K562 (cell line): ENCODE data around the gene PAK1IP1. TPM values are rescaled to one million over a fixed set of nuclear protein-coding genes. Genes with fewer than 3 reads are reported as not detected.

Experiments
- ESRRA ChIP-seq: fragments of 450-650 bp; IDR thresholded peaks from 2 replicates; pipeline ENCODE4 v1.6.1; 2014; ENCODE audit warnings: low read depth, mild to moderate bottlenecking, moderate library complexity, borderline replicate concordance
- FOS ChIP-seq: IDR thresholded peaks from 3 replicates; pipeline ENCODE4 v1.6.1; 2011; ENCODE audit not compliant: insufficient read length; ENCODE audit errors: extremely low read depth
- MTA1 ChIP-seq: fragments of 450-650 bp; IDR thresholded peaks from 2 replicates; pipeline ENCODE4 v1.6.1; 2017; ENCODE audit warnings: borderline replicate concordance
- PRDM10 ChIP-seq: fragments of 450-650 bp; IDR thresholded peaks from 2 replicates; pipeline ENCODE4 v1.6.1; 2018; ENCODE audit not compliant: partially characterized antibody
- USF2 ChIP-seq: sonication (generic); formaldehyde crosslinking; IDR thresholded peaks from 2 replicates; pipeline ENCODE4 v1.5.0; 2020; ENCODE audit warnings: missing genetic modification reagents
- ZNF12 ChIP-seq: sonication (generic); formaldehyde crosslinking; IDR thresholded peaks from 2 replicates; pipeline ENCODE4 v1.4.0; 2020; ENCODE audit warnings: mild to moderate bottlenecking, missing genetic modification reagents
- polyA plus RNA-seq, 8 experiments: library from polyadenylated mRNA; depleted of rRNA in 4 of 8; stranded (reverse) in 5 of 8; unstranded in 3 of 8; fragments of >200 nt; fragmentation: Nextera tagmentation in 2 of 8; fragmentation: Illumina TruSeq in 1 of 8; extraction: Ambion mirVana in 2 of 8; extraction: Trizol in 1 of 8; gene quantifications; 2 replicates each; pipeline versions ENCODE4 v1.2.1 to v1.2.3, GENCODE V29; 2011 to 2014; ENCODE audit warnings: inconsistent platforms in 1 of 8, missing spikeins in 1 of 8
- total RNA-seq, 7 experiments: library from RNA; depleted of rRNA in 6 of 7; stranded (reverse); fragments of >200 nt in 6 of 7; fragmentation: Illumina TruSeq in 2 of 7; extraction: Trizol in 2 of 7; gene quantifications; 2 replicates each; pipeline versions ENCODE4 v1.2.1 to v1.2.3, GENCODE V29; 2011 to 2021; ENCODE audit warnings: low replicate concordance in 1 of 7
- TF ChIP-seq, protein P1 (sequence below), 2 experiments: fragments of 450-650 bp in 1 of 2; IDR thresholded peaks; 2 replicates each; pipeline ENCODE4 v1.6.1; 2011 to 2017; ENCODE audit warnings: low read depth in 2 of 2, antibody characterized with exemption in 1 of 2, borderline replicate concordance in 1 of 2, low read length in 1 of 2, mild to moderate bottlenecking in 1 of 2, mixed read lengths in 1 of 2; ENCODE audit not compliant: control insufficient read depth in 1 of 2

The PAK1IP1 gene
- total and polyA plus RNA-seq, 9 of the 15 experiments (the other 6 are each of a cell fraction or from before 2014, with no cell fraction given), result 50.0 to 200 (median 87.0) TPM

DNA sequence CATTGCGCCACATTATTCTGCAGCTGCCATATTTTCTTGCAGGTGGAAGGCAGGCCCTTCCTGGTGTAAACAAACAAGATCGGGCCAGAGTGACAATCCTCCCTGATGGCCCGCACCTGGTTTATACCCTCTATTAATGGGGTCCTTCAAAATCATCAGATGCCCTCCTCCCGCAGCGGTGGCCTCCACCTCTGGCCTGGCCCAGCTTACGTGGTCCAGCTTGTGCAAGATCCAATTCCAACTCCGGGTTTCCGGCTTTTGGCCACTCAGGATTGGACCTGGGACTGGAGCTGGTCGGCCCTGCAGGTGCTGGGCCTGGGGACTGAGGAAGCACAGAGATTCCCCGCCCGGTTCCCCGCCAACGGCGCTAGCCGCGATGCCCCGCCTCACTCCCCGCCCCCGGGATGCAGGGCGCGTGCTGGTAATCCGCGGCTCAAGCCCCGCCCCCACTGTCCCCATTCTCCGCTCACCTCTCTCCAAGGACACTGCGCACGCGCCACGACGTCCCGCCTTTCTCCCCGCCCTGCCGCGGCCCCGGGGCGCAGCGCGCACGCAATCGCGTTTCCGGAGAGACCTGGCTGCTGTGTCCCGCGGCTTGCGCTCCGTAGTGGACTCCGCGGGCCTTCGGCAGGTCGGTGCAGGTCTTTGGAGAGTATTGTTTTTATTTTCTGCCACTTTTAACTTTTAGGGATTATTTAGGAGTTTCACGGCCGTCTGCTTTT lies 52.6 kb downstream of the PAK1IP1 start, which contains the start of gene TMEM14B (continued):
- TF ChIP-seq USF2 (CRISPR knock-in tag) (peak; percentile 23; the same call in 1 of the 2 replicates), FOS (no peak), PRDM10 (no peak), ZNF12 (CRISPR knock-in tag) (peak; percentile 44; the same call in 1 of the 2 replicates), MTA1 (no peak), ESRRA (peak; percentile 76; the same call in 1 of the 2 replicates)
- TF ChIP-seq, protein P1, sequence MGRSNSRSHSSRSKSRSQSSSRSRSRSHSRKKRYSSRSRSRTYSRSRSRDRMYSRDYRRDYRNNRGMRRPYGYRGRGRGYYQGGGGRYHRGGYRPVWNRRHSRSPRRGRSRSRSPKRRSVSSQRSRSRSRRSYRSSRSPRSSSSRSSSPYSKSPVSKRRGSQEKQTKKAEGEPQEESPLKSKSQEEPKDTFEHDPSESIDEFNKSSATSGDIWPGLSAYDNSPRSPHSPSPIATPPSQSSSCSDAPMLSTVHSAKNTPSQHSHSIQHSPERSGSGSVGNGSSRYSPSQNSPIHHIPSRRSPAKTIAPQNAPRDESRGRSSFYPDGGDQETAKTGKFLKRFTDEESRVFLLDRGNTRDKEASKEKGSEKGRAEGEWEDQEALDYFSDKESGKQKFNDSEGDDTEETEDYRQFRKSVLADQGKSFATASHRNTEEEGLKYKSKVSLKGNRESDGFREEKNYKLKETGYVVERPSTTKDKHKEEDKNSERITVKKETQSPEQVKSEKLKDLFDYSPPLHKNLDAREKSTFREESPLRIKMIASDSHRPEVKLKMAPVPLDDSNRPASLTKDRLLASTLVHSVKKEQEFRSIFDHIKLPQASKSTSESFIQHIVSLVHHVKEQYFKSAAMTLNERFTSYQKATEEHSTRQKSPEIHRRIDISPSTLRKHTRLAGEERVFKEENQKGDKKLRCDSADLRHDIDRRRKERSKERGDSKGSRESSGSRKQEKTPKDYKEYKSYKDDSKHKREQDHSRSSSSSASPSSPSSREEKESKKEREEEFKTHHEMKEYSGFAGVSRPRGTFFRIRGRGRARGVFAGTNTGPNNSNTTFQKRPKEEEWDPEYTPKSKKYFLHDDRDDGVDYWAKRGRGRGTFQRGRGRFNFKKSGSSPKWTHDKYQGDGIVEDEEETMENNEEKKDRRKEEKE (IDR thresholded peaks at IDR 0.05; ENCODE audit: borderline replicate concordance in 1 of 2, control insufficient read depth in 1 of 2, low read depth in 2 of 2, low read length in 1 of 2), result peak in 1 of 2 experiments; percentile 80; a peak in 1 of 4 replicates
- TF ChIP-seq, all 486 proteins: peak for 167
